ENCODE data around the gene ADGRL2. TPM values are rescaled to one million over a fixed set of nuclear protein-coding genes. Genes with fewer than 3 reads are reported as not detected.

ADGRL2 gene
- total and polyA plus RNA-seq, 2 experiments from 2014 or later = 38.2 to 90.3 TPM

GRCh38 chr1:81876901-81877733, 76.4 kb downstream of the ADGRL2 start:
- Mint-ChIP-seq H3K9me3 (peaks cover 2% of the 10 kb centered on the region; the same call in 2 of the 3 replicates), H3K36me3 (ENCODE audit: low read depth) (peaks cover 2% of the 10 kb centered on the region; the same call in 1 of the 3 replicates), H3K27me3 (ENCODE audit: insufficient read depth, low read depth, poor library complexity) (peaks cover 2% of the 10 kb centered on the region), H3K4me1 (peaks cover 68% of the 10 kb centered on the region), H3K27ac (no peak overlapping the region; the same call in 1 of the 2 replicates), H3K4me3 (no peak overlapping the region)
- Histone ChIP-seq H3K4me3 (no peak overlapping the region), H3K4me1 (ENCODE audit: insufficient read depth) (peaks cover 58% of the 10 kb centered on the region), H3K36me3 (ENCODE audit: insufficient read depth) (no peaks in the 10 kb centered on the region), H3K4me2 (no peak overlapping the region), H3K79me2 (replicated peaks; ENCODE audit: insufficient read depth) (peaks cover 99% of the 10 kb centered on the region), H3K27ac (ENCODE audit: low read depth) (no peak overlapping the region), H2AFZ (no peak overlapping the region), H3K27me3 (ENCODE audit: insufficient read depth) (no peaks in the 10 kb centered on the region), H4K20me1 (replicated peaks; ENCODE audit: insufficient read depth) (no peaks in the 10 kb centered on the region), H3F3A (replicated peaks; ENCODE audit: low read depth) (no peaks in the 10 kb centered on the region), H3K9me2 (ENCODE audit: insufficient read depth) (no peaks in the 10 kb centered on the region)
- peak; percentile 38 for DNase-seq (ENCODE audit: low spot score)
- no peak for TF ChIP-seq CTCF (conservative IDR thresholded peaks at IDR 0.05; ENCODE audit: low read depth in 2 of 2)
- TF ChIP-seq ZNF462 (CRISPR knock-in tag; IDR thresholded peaks at IDR 0.05) = no peak
- no peak for TF ChIP-seq EZH2 (IDR thresholded peaks at IDR 0.05; ENCODE audit: low read depth, unreplicated experiment)
- TF ChIP-seq EZH2phosphoT487 (IDR thresholded peaks at IDR 0.05; ENCODE audit: unreplicated experiment) = no peak
- TF ChIP-seq ZNF114 (CRISPR knock-in tag; IDR thresholded peaks at IDR 0.05) = no peak
- TF ChIP-seq ZNF331 (CRISPR knock-in tag; IDR thresholded peaks at IDR 0.05; ENCODE audit: low read depth) = no peak
- no peak for TF ChIP-seq REST (IDR thresholded peaks at IDR 0.05; ENCODE audit: unreplicated experiment)
- TF ChIP-seq NANOG (IDR thresholded peaks at IDR 0.05; ENCODE audit: borderline replicate concordance) = no peak
- TF ChIP-seq CREB1 (CRISPR knock-in tag; IDR thresholded peaks at IDR 0.05; ENCODE audit: low read depth) = no peak
- TF ChIP-seq STAT1 (IDR thresholded peaks at IDR 0.05; ENCODE audit: unreplicated experiment) = no peak
- no peak for TF ChIP-seq ETS1 (IDR thresholded peaks at IDR 0.05)
- no peak for TF ChIP-seq JUNB (IDR thresholded peaks at IDR 0.05; ENCODE audit: unreplicated experiment)
- no peak for TF ChIP-seq POLR2AphosphoS5 (IDR thresholded peaks at IDR 0.05; ENCODE audit: low read depth)
- peak; percentile 43 for ATAC-seq
